Measurements from ENCODE around the gene ABCC6. TPM values are rescaled to one million over a fixed set of nuclear protein-coding genes. Genes with fewer than 3 reads are reported as not detected.

ABCC6 gene
- total and polyA plus RNA-seq, 2 of the 4 experiments (the other 2 are of a cell fraction) = 0.36 to 1.3 TPM

DNA sequence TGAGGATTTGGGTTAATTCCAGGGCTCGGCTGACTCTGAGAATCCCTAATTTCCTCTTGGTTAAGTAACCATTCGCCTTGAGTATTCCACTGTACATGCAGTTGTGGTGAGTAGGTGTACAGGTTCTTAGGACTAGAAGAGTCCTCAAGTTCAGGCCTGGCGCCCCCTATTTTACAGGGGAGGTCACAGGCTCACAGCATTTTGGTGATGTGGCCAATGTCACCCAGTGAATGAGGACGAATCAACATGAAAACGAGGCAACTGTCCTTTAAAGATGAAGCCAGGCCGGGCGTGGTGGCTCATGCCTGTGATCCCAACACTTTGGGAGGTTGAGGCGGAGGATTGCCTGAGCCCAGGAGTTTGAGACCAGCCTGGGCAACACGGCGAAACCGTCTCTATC, 55.4 kb downstream of the ABCC6 start:
- no peak overlapping the region for H4K5ac ChIP-seq (ENCODE audit: low read depth, low read length)
- in situ Hi-C loops (cut with MboI; ENCODE audit: low sequenced_read_pairs) = no loop called here
- no peak overlapping the region for H2AK9ac ChIP-seq (replicated peaks; ENCODE audit: low read depth, low read length, poor library complexity)
- no peak overlapping the region for H2BK15ac ChIP-seq (ENCODE audit: low read depth, low read length)
- CTCF ChIA-PET = no interaction called here
- TF ChIP-seq SMC3 (IDR thresholded peaks at IDR 0.05; ENCODE audit: low read depth, low read length) (no peak), POLR2A (IDR thresholded peaks at IDR 0.05; ENCODE audit: low read depth, low read length) (no peak), RCOR1 (IDR thresholded peaks at IDR 0.05; ENCODE audit: insufficient replicate concordance, low read length) (no peak), MXI1 (IDR thresholded peaks at IDR 0.05; ENCODE audit: borderline replicate concordance, low read depth, low read length) (no peak), NFE2L2 (IDR thresholded peaks at IDR 0.05; ENCODE audit: low read depth, low read length) (no peak), RFX5 (IDR thresholded peaks at IDR 0.05; ENCODE audit: low read depth, low read length) (no peak), CHD1 (IDR thresholded peaks at IDR 0.05; ENCODE audit: low read depth, low read length) (no peak), BHLHE40 (IDR thresholded peaks at IDR 0.05; ENCODE audit: low read depth, low read length) (no peak), ELK1 (IDR thresholded peaks at IDR 0.05; ENCODE audit: borderline replicate concordance, low read depth, low read length) (no peak), FOS (IDR thresholded peaks at IDR 0.05; ENCODE audit: low read depth, low read length) (no peak), MAZ (IDR thresholded peaks at IDR 0.05; ENCODE audit: borderline replicate concordance, low read depth, low read length) (no peak), RAD21 (IDR thresholded peaks at IDR 0.05; ENCODE audit: low read length) (no peak), CEBPB (IDR thresholded peaks at IDR 0.05; ENCODE audit: low read depth, low read length) (no peak), MAFK (IDR thresholded peaks at IDR 0.05; ENCODE audit: low read depth, low read length) (no peak)
- TF ChIP-seq, protein P1, sequence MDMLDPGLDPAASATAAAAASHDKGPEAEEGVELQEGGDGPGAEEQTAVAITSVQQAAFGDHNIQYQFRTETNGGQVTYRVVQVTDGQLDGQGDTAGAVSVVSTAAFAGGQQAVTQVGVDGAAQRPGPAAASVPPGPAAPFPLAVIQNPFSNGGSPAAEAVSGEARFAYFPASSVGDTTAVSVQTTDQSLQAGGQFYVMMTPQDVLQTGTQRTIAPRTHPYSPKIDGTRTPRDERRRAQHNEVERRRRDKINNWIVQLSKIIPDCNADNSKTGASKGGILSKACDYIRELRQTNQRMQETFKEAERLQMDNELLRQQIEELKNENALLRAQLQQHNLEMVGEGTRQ (IDR thresholded peaks at IDR 0.05; ENCODE audit: low read depth, low read length) = no peak
- TF ChIP-seq, protein P2, sequence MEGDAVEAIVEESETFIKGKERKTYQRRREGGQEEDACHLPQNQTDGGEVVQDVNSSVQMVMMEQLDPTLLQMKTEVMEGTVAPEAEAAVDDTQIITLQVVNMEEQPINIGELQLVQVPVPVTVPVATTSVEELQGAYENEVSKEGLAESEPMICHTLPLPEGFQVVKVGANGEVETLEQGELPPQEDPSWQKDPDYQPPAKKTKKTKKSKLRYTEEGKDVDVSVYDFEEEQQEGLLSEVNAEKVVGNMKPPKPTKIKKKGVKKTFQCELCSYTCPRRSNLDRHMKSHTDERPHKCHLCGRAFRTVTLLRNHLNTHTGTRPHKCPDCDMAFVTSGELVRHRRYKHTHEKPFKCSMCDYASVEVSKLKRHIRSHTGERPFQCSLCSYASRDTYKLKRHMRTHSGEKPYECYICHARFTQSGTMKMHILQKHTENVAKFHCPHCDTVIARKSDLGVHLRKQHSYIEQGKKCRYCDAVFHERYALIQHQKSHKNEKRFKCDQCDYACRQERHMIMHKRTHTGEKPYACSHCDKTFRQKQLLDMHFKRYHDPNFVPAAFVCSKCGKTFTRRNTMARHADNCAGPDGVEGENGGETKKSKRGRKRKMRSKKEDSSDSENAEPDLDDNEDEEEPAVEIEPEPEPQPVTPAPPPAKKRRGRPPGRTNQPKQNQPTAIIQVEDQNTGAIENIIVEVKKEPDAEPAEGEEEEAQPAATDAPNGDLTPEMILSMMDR (conservative IDR thresholded peaks at IDR 0.05; ENCODE audit: low read depth, low read length) = no peak
- no peak overlapping the region for H3K27ac ChIP-seq (ENCODE audit: insufficient read depth, low read length)
- no peak overlapping the region for H3K9ac ChIP-seq (ENCODE audit: low read depth, low read length)
- no peak overlapping the region for H4K91ac ChIP-seq (ENCODE audit: insufficient read depth, low read depth, low read length)
- H2AFZ ChIP-seq (replicated peaks; ENCODE audit: low read length, poor library complexity) = no peak overlapping the region
- H3K4me2 ChIP-seq (ENCODE audit: low read depth, low read length) = no peak overlapping the region
- no peak overlapping the region for H3K4me3 ChIP-seq (ENCODE audit: insufficient read depth, low read depth, low read length)
- H3K9me1 ChIP-seq (ENCODE audit: insufficient read depth, low read length) = peaks cover 2% of the 10 kb centered on the region; the same call in 1 of the 2 replicates
- BruUV-seq (replicated peaks) = no TSS peak
- H3K18ac ChIP-seq (ENCODE audit: low read depth, low read length) = no peak overlapping the region
- no peaks in the 10 kb centered on the region for H3K4me1 ChIP-seq (ENCODE audit: control insufficient read depth, insufficient read depth, low read length)
- no peaks in the 10 kb centered on the region for H4K20me1 ChIP-seq (ENCODE audit: insufficient read depth, low read length)
- no peak for DNase-seq
- H2BK5ac ChIP-seq (ENCODE audit: low read depth, low read length, poor library complexity, severe bottlenecking) = no peak overlapping the region
- H3K14ac ChIP-seq (replicated peaks; ENCODE audit: low read depth, low read length) = no peak overlapping the region
- POLR2A ChIA-PET (ENCODE audit: unreplicated experiment) = no interaction called here
- H3K79me1 ChIP-seq (ENCODE audit: low read depth in 1 of 2, low read length in 2 of 2) = no peaks in the 10 kb centered on the region
- intact Hi-C loops (cut with micrococcal nuclease) = no loop called here
- no peaks in the 10 kb centered on the region; the same call in 1 of the 2 replicates for H3K36me3 ChIP-seq (ENCODE audit: control insufficient read depth, insufficient read depth, low read length)
- no peaks in the 10 kb centered on the region for H3K27me3 ChIP-seq (ENCODE audit: control insufficient read depth, insufficient read depth, low read length)
- dilution Hi-C loops (cut with HindIII; ENCODE audit: low sequenced_read_pairs, unreplicated experiment) = no loop called here
- no peak overlapping the region for H2BK120ac ChIP-seq (ENCODE audit: low read depth, low read length)
- no peak overlapping the region for H3K56ac ChIP-seq (ENCODE audit: extremely low read depth, insufficient read depth, low read length)
- WGBS, 2 experiments (ENCODE audit: extremely low coverage in 2 of 2, insufficient read length in 1 of 2) = 86% methylated on average over 1 of the region's 11 CpGs; no CpG with 5 or more reads in 1 of the 2 experiments
- H2AK5ac ChIP-seq (ENCODE audit: low read depth, low read length) = no peak overlapping the region
- H3K9me3 ChIP-seq (ENCODE audit: control insufficient read depth, insufficient read depth, low read length) = no peaks in the 10 kb centered on the region
- no peak for ATAC-seq (ENCODE audit: low read depth)
- H2BK20ac ChIP-seq (ENCODE audit: low read depth, low read length) = no peak overlapping the region
- H3K4ac ChIP-seq (ENCODE audit: low read depth, low read length) = no peak overlapping the region
- H3K23ac ChIP-seq (ENCODE audit: low read depth, low read length) = no peak overlapping the region
- H4K8ac ChIP-seq (ENCODE audit: low read depth in 2 of 2, low read length in 2 of 2) = no peak overlapping the region

Data from IMR-90 (cell line).